AG09319 (cell line): Measurements from ENCODE around the gene LMBRD1.
"Not testable (repeated sequence)": the region's sequence is repeated elsewhere in the genome, so short reads cannot be mapped to it uniquely, and the experiment has no call there.

Experiments
- DNase-seq: peaks from one replicate; pipeline ENCODE4 v3.0.0-alpha.2; 2010; ENCODE audit warnings: low read depth; ENCODE audit errors: extremely low read depth
- CTCF ChIP-seq: IDR thresholded peaks from 2 replicates; pipeline ENCODE4 v1.5.1; 2011; ENCODE audit warnings: low read depth, mild to moderate bottlenecking, inconsistent platforms, low read length, moderate library complexity

Gene LMBRD1

DNA sequence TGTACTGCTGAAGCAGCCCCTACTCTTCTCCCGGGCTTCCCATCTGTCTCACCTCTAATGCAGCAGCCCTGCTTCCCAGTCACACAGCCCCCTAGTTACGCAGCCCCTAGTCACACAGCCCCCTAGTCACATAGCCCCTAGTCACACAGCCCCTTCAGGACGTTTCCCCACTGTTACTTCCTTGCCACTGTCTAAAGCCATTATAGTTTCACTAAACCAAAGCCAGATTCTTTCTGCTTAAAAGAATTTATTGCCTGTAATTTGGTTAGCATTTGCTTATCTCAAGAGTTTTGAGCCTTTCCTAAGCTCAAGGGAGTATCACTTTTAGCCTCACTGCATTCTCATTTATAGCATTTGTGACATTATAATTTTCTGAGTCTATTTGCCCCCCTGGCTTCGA, 127.9 kb downstream of the LMBRD1 start:
- TF ChIP-seq CTCF = no peak
- DNase-seq = no peak

DNA sequence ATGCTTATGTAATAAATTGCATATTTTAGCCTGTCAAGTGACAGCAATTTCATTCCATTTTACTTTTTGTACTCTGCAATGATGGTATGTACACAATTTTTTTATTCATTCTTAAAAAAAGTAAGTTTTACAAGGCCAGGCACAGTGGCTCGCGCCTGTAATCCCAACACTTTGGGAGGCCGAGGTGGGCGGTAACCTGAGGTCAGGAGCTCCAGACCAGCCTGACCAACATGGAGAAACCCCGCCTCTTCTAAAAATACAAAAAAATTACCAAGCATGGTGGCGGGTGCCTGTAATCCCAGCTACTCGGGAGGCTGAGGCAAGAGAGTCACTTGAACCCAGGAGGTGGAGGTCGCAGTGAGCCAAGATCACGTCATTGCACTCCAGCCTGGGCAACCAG, 130.0 kb downstream of the LMBRD1 start:
- not testable (repeated sequence) for DNase-seq

GRCh38 chr6:69665437-69665836, 131.4 kb downstream of the LMBRD1 start:
- no peak for DNase-seq
- TF ChIP-seq CTCF = no peak

- no peak for TF ChIP-seq CTCF
- no peak for DNase-seq
Observed at GRCh38 chr6:69664551-69664950, 132.3 kb downstream of the LMBRD1 start.

- no peak for DNase-seq
- no peak for TF ChIP-seq CTCF
Observed at GRCh38 chr6:69663215-69663614, 133.6 kb downstream of the LMBRD1 start.

- TF ChIP-seq CTCF = no peak
Observed at GRCh38 chr6:69650703-69651102, 146.1 kb downstream of the LMBRD1 start.

DNA sequence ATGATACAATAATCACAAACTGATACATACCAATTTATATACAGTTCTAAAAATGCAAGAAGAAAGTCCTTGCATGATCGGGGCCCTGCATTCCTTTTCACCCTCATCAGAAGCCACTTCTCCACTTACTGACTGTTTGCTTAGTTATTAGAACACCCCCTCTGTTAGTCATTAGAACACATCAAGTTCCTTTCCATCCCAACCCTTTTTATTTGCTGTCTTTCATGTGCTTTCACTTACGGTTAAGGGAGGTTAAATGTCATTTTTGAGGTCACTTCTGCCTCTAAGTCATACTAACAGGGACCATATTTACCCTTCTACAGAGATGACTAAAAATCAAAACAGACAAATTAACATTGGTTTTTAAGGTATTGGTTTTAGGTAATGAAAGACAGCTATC, 149.1 kb downstream of the LMBRD1 start:
- TF ChIP-seq CTCF = no peak
- no peak for DNase-seq

More at GRCh38 chr6:69650703-69651102, 146.1 kb downstream of the LMBRD1 start:
- no peak for DNase-seq

DNA sequence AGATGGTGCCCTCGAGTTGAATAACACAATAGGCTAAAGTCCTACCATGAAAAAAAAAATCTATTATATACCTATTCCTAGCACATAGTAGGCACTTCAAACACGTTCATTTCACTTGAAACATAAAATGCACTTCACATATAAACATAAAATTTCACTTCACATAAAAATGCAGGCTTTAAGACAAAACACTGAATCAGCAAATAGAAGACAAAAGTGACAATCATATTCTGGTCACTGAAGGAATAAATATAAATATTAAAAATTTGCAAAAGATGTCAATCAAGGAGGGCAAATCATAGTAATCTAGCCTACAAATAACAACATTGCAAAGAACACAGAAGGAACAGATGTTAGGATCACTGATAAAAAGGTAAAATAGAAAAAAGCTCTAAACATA, 153.1 kb downstream of the LMBRD1 start:
- TF ChIP-seq CTCF = no peak
- DNase-seq = no peak
